HG03571 (cell line): Measurements from ENCODE around the gene CALR3.
"Not testable (repeated sequence)": the region's sequence is repeated elsewhere in the genome, so short reads cannot be mapped to it uniquely, and the experiment has no call there.

ENCODE experiments used
- ATAC-seq: cut with Tn5 transposase; IDR thresholded peaks from one replicate; pipeline ENCODE4 v1.9.1; 2021; ENCODE audit not compliant: unreplicated experiment

Gene CALR3

DNA sequence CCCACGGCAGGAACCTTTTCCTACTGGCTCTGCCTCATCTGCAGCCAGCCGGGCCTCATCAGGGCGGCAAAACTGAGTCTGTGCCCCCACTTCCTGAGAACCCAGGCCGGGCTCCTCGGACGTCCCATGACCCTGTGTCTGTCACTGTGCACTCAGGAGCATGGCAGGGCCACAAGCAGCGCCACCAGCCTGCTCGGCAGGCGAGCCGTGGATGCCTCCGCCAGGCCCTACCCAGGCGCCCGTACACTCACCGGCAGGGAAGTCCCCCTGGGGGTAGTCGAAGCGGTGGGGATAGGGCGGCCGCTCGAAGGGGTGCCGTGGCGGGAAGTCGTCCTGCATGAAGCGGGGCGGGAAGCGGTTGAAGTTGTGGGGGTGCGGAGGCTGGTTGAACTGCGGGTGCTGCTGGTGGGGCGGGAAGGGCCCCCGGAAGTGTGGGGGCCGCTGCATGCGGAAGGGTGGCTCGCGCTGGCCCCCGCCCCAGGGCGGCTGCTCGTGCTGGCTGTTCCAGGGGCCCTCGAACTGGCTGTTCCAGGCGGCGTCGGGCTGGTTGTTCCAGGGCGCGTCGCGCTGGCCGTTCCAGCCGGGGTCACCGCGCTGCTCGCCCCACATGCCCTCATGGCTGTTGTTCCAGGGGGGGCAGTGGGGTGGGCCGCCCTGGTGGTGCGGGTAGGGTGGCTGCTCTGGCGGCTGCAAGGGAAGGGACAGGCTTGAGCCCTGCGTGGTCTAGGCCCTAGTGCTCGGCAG, 29.2 kb upstream of the CALR3 start:
- ATAC-seq: no peak

DNA sequence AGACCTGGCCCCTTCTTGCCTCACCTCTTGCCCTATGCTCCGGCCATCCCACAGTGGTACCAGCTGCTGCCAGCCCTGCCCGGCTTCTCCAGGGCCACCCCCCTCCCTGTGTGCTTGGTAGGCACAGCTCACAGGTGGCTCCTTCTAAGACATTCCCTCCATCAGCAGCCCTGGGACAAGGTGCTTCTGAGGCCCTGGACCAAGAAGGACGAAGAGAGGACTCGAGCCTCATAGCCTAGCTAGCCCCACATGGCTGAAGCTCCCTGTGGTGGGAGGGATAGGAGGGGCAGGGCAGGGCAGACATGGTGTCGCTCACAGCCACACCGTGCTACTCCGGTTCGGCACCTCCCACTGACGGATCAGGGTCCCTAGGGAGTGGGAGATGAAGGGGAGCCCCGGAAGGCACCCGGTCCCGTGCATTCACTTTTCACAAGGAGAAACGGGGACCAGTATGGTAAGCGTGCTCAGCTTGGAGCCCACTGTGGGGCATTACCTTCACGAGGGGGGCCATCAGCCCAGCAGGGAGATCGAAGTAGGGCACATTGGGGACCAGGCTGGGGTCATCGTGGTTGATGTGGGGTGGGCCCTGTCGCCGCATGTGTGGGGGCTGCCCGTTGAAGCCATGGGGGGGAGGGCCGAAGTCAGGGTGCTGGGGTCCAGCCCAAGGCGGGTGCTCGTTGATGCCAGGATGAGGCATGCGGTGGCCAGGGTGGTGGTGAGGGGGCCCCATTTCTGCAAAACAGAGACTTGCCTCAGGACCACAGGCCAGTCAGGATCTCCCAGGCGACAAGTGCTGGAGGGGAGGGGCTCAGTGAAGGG, 26.8 kb upstream of the CALR3 start:
- ATAC-seq: no peak

DNA sequence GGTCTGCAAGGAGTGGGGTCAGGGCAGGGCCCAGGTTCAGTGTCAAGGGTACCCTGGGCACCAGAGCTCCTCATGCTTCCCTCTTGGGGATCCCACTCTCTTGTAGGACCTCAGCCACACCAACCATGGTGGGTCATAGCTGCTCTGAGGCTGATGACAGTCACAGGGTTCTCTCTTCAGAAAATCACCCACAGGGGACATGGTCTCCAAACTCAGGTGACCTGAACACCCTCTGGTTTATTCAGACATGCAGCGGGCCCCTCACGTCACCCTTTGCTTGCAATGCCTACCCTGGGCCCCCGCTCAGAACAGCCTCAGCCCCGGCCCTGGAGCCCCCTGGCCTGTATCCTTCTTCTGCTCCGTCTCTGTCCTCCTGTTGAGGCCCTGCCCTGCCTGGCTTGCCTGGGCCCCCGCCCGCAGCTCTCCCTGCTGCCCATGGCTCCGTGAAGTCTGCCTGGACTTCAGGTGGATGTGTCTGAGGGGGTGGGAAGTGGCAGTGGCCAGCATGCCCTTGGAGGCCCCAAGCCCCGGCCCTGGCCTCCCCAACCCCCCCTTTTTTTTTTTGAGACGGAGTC, 25.8 kb upstream of the CALR3 start:
- no peak for ATAC-seq

DNA sequence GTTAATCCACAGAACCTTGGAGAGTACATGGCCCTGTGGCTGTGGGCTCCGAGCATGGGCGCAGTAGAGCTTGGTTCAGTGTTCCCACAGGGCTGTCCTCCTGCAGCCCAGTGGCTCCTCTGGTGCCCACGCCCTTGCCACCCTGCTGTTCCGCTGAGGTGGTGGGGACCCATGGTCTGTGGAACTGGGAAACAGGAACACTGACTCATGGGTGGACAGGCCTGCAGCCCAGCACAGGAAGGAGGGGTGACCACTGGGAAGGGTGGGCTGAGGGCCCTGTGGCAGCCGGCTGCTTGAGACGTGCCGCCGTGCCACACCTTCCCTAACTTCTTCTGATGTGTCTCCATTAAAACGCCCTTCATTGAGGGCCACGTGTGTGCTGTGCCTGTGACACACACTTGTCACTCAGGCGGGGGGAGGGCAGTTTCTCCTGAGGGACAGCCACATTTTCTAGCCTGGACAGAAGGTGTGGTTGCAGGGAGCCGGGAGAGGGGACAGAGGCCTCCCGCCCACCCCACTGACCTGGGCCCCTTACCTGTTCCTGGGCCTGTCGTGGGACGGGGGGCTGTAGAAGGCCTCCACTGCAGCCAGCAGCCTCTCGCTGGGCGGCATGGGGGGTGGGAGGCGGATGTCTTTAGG, 25.1 kb upstream of the CALR3 start:
- no peak for ATAC-seq

DNA sequence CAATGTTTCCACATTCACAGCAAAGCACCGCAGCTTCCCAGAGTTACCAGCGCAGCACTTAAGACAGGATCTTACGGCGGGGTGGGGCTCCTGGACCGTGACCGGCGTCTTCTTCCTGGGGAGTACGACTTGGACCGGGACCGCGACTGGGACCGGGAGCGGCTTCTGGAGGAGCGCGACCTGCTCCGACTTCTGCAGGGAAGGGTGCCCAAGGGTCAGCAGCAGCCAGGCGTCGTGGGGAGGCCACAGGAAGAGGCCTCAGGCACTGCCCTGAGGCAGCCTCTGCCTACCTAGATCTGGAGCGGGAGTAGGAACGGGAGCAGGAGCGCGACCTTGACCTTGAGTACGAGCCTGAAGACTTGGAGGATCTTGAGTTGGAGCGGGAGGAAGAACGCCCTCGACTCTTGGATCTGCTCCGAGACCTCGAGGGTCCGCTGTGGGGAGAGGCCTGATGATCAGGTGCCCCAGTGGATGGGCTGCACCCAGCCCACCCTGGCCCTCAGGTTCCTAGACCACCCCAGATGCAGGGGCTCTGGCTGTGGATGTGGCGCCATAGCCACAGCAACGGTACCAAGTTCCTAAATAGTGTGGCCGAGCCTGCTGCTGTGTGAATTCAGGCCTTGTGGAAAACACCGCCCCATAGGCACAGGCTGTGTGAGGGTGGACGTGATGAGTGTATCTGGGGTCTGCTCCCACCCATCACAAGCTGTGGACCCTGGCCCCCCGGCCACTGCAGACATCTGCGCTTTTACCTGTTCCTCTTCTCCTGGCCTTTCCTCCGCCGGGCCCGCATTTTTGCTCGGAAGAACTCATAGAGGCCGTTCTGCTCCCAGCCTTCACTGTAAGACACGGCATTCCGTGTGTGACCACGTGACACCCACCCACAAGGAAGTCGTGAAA, 24.4 kb upstream of the CALR3 start:
- ATAC-seq: no peak

DNA sequence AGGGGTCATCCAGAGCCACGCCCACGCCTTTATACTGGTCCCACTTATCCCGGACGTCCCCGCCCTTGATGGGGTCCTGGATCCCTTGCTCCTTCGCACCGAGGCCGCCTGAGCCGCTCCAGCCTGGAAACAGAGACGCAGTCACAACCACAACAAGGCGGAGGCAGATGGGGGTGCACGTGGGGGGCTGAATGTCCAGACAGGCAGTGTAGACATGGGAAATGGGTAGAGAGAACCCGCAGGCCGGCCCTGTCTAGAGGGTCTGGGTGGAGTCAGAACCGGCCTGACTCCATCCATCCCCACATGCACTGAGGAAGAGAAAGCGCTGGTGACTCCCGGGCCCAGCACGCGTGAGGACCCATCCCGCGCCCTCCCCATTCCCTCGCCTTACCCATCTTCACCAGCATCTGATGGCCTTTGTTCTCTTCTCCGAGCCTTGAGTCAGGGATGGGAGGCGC, 23.3 kb upstream of the CALR3 start:
- ATAC-seq: no peak

DNA sequence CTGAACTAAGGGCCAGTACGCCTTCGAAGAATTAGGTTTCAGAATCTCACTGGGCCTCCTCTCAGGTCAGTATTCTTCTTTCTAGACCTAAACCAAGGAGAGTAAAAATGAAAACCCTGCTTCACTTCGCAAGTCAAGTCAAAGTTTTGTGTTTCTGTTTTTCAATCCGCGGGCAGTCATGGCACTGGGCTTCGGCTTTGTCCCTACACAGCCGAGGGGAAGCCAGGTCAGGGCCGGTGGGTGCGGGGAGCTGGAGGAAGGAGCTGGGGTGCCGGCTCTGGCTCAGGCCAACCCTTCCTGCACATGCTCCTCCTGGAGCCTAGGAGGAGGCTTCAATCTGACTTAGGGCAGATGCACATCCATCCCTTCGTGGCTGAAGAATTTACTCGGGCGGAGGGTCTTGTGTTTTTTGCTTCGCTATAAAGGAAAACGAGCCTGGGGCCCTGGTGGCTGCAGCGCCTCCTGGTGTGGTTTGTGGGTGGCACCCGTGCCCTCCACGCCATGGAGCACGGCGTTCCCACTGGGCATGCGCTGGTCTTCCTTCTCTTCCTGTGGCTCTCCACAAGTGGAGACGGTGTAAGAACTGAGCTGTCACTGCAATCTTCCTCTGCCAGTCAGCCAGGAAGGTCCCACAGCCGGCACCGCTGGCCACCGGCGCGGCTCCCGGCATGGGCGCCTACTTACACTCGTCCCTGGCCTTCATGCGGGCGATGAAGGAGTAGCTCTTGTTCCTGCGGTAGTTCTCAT, 22.7 kb upstream of the CALR3 start:
- no peak for ATAC-seq

GRCh38 chr19:16518061-16518460, 22.1 kb upstream of the CALR3 start:
- no peak for ATAC-seq

GRCh38 chr19:16516923-16517610, 21.1 kb upstream of the CALR3 start:
- ATAC-seq: no peak

GRCh38 chr19:16516381-16516780, 20.4 kb upstream of the CALR3 start:
- ATAC-seq: no peak

DNA sequence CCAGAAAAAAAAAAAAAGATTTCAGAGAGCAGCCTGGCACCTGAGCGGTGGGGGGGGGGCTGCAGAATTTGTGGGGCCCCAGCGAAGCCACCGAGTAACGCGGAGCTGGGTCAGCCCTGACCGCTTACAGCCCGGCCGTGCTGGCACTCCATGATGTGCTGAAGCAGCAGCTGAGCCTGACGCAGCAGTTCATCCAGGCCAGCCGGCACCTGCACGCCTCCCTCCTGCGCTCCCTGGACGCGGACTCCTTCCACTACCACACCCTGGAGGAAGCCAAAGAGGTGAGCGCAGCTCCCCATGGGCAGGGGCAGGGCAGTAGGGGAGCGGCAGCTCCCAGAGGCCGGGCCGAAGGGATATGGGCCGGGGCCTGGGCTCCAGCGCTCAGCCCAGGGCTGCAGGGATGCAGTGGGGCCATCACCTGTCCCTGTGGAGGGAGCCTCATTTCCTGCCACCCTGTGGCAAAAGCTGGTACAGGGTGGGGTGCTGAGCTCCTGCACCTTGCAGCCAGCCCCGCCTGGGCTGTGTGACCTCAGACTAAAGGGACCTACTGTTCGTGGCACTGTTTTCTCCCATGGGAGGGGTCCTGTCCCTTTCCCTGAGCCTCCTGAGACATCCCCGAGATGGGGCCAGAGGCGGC, 18.5 kb upstream of the CALR3 start:
- no peak for ATAC-seq

GRCh38 chr19:16512611-16513010, 16.6 kb upstream of the CALR3 start:
- ATAC-seq: not testable (repeated sequence)

DNA sequence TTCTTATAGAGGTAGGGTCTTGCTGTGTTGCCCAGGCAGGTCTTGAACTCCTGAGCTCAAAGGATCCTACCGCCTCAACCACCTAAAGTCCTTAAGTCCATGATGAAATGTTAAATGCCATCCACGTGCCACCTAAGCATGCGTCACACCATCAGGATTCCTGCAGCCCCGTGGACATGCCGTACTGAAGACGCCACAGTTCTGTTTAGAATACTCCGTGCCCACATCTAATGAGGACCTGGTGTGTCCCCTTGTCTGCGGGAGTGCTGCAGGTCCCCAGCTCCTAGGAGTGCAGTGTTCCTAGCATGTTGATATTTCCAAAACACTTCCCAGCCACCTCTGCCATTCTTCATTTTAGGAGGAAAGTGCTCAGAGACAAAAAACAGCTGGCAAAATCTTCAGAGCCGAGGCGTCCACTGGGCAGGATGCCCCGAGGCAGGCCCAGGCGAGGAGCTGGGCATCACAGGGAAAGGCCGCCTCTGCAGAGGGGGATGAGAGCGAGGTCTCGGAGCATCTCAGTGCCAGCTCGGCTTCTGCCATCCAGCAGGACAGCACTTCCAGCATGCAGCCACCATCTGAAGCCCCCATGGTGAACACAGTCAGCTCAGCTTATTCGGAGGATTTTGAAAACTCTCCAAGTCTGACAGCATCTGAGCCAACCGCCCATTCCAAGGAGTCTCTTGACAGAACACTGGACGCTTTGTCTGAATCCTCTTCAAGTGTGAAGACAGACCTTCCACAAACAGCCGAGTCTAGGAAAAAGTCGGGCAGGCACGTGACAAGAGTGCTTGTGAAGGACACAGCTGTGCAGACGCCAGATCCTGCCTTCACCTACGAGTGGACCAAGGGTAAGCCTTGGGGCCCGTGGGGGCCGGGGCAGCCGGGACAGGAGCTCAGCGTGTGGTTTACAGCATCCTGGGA, 13.4 kb upstream of the CALR3 start:
- no peak for ATAC-seq

GRCh38 chr19:16508546-16508945, 12.6 kb upstream of the CALR3 start:
- no peak for ATAC-seq

GRCh38 chr19:16506961-16507360, 11.0 kb upstream of the CALR3 start:
- no peak for ATAC-seq

GRCh38 chr19:16506161-16506560, 10.2 kb upstream of the CALR3 start:
- not testable (repeated sequence) for ATAC-seq

DNA sequence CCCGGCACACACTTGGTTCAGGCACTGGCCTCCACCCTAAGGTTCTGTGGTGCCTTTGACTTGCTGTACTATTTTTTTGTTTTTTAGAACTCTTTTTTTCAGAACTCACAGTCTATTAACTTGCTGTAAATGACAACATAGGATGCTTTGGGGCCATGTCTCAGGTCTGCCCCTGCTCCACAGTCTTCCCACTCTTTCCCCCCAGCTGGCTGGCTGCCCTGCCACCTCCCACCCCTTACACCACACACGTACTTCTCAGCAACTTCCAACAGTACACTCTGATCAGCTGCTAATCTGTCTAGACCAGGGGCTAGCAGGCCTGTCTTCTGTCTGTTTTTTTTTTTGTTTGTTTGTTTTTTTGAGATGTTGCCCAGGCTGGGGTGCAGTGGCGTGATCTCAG, 8.3 kb upstream of the CALR3 start:
- ATAC-seq: no peak

DNA sequence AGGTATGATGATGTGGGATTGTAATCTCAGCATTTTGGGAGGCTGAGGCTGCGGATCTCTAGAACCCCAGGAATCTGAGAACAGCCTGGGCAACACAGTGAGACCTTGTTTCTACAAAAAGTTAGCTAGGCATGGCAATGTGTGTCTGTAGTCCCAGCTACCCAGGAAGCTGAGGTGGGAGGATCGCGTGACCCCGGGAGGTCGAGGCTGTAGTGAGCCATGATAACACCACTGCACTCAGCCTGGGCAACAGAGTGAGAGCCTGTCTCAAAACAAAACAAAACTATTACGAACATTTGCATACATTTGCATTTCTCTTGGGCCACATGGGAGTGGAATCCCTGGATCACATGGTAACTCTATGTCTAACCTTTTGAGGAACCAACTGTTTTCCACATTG, 1.9 kb upstream of the CALR3 start:
- ATAC-seq: no peak
